ENCODE results near the gene SNAP91. TPM values are rescaled to one million over a fixed set of nuclear protein-coding genes. Genes with fewer than 3 reads are reported as not detected.
A peak's percentile ranks its signal among the peaks of the same experiment; 100 is the strongest.
"Not testable (repeated sequence)": the region's sequence is repeated elsewhere in the genome, so short reads cannot be mapped to it uniquely, and the experiment has no call there.

Gene SNAP91
- total RNA-seq, 2 donors from 2014 or later = 0.24 to 0.25 TPM

GRCh38 chr6:83571663-83572185 lies 137.2 kb downstream of the SNAP91 start:
- ATAC-seq; intact Hi-C loops (cut with DNase I, micrococcal nuclease); DNase-seq: not testable (repeated sequence)

GRCh38 chr6:83558975-83559374 lies 149.9 kb downstream of the SNAP91 start:
- intact Hi-C loops (cut with DNase I, micrococcal nuclease) = no loop called here
- no peak for DNase-seq
- no peak for ATAC-seq

- intact Hi-C loops (cut with DNase I, micrococcal nuclease) = no loop called here
- no peak for DNase-seq
- no peak for ATAC-seq
Observed at GRCh38 chr6:83556871-83557270, 152.0 kb downstream of the SNAP91 start.

- ATAC-seq; intact Hi-C loops (cut with DNase I, micrococcal nuclease); DNase-seq: not testable (repeated sequence)
Observed at GRCh38 chr6:83551748-83552147, 157.2 kb downstream of the SNAP91 start.

GRCh38 chr6:83550482-83550881 lies 158.4 kb downstream of the SNAP91 start:
- ATAC-seq; DNase-seq; intact Hi-C loops (cut with DNase I, micrococcal nuclease): not testable (repeated sequence)

- no peak for DNase-seq
- no peak for ATAC-seq
- intact Hi-C loops (cut with DNase I, micrococcal nuclease) = no loop called here
Observed at GRCh38 chr6:83546636-83547035, 162.3 kb downstream of the SNAP91 start.

GRCh38 chr6:83539678-83540077 lies 169.2 kb downstream of the SNAP91 start:
- intact Hi-C loops (cut with DNase I, micrococcal nuclease) = no loop called here
- DNase-seq = no peak
- ATAC-seq = no peak

- ATAC-seq (no peak), DNase-seq (no peak)
- intact Hi-C loops (cut with DNase I, micrococcal nuclease) = no loop called here
Observed at GRCh38 chr6:83536647-83537589, 172.0 kb downstream of the SNAP91 start.

- DNase-seq = peak in 1 of 2 donors; percentile 67
- ATAC-seq = peak; percentile 52
- intact Hi-C loops (cut with DNase I, micrococcal nuclease) = no loop called here
Observed at GRCh38 chr6:83536034-83536646, 172.8 kb downstream of the SNAP91 start.

GRCh38 chr6:83518816-83519480 lies 190.0 kb downstream of the SNAP91 start:
- no peak for DNase-seq
- no peak for ATAC-seq
- intact Hi-C loops (cut with DNase I, micrococcal nuclease) = loop anchor here in 1 of 2 donors (10.0 kb wide), 1 partner anchor 294 kb away; no protein-coding TSS in a partner anchor

GRCh38 chr6:83517500-83517899 lies 191.4 kb downstream of the SNAP91 start:
- DNase-seq (no peak), ATAC-seq (no peak)
- intact Hi-C loops (cut with DNase I, micrococcal nuclease) = loop anchor here in 1 of 2 donors (10.0 kb wide), 1 partner anchor 293 kb away; no protein-coding TSS in a partner anchor

GRCh38 chr6:83514866-83515466 lies 193.9 kb downstream of the SNAP91 start:
- no peak for DNase-seq
- intact Hi-C loops (cut with DNase I, micrococcal nuclease) = loop anchor here (5.0 to 10.0 kb wide), 3 partner anchors 98 to 293 kb away; no protein-coding TSS in a partner anchor
- peak; percentile 55 for ATAC-seq

- ATAC-seq = no peak
- DNase-seq = no peak
- intact Hi-C loops (cut with DNase I, micrococcal nuclease) = loop anchor here (5.0 to 10.0 kb wide), 3 partner anchors 97 to 292 kb away; no protein-coding TSS in a partner anchor
Observed at GRCh38 chr6:83514466-83514865, 194.4 kb downstream of the SNAP91 start.

- intact Hi-C loops (cut with DNase I, micrococcal nuclease) = loop anchor here (5.0 to 10.0 kb wide), 3 partner anchors 95 to 290 kb away; no protein-coding TSS in a partner anchor
- ATAC-seq (peak; percentile 92), DNase-seq (peak in 1 of 2 donors; percentile 58)
Observed at GRCh38 chr6:83511901-83512681, 196.8 kb downstream of the SNAP91 start, which contains the start of gene PRSS35. PRSS35 (plus strand) TSS chr6:83512534; CDS start chr6:83523442, 10,908 bp downstream.

- ATAC-seq (no peak), DNase-seq (no peak)
- intact Hi-C loops (cut with DNase I, micrococcal nuclease) = loop anchor here (5.0 to 10.0 kb wide), 3 partner anchors 94 to 289 kb away; no protein-coding TSS in a partner anchor
Observed at GRCh38 chr6:83511266-83511665, 197.6 kb downstream of the SNAP91 start.

- intact Hi-C loops (cut with DNase I, micrococcal nuclease) = loop anchor here (5.0 to 10.0 kb wide), 3 partner anchors 93 to 288 kb away; no protein-coding TSS in a partner anchor
- no peak for ATAC-seq
- no peak for DNase-seq
Observed at GRCh38 chr6:83510791-83511190, 198.1 kb downstream of the SNAP91 start.

GRCh38 chr6:83509441-83509840 lies 199.5 kb downstream of the SNAP91 start:
- ATAC-seq (peak; percentile 40), DNase-seq (no peak)
- intact Hi-C loops (cut with DNase I, micrococcal nuclease) = no loop called here
